Activated CD4-positive, alpha-beta T cell treated with anti-CD3 and anti-CD28 coated beads, Interleukin-2, amount 10 ng/mL, durations not matched to agents 7 days and 5 days (primary cell): Measurements from ENCODE around the gene PARL. TPM values are rescaled to one million over a fixed set of nuclear protein-coding genes. Genes with fewer than 3 reads are reported as not detected.

Experiments
- CTCF ChIA-PET: fragments of 350-600 bp; sonication (Branson Sonifier 250); formaldehyde crosslinking; loops from one replicate; lab custom pipeline; 2021; ENCODE audit warnings: antibody characterized with exemption; lab: Charles Lee
- POLR2A ChIA-PET: fragments of 350-600 bp; sonication (Branson Sonifier 250); formaldehyde crosslinking; loops from one replicate; lab custom pipeline; 2021; ENCODE audit warnings: antibody characterized with exemption; lab: Charles Lee
- DNase-seq: peaks from one replicate; pipeline ENCODE4 v3.0.0-alpha.2; 2020
- H3K27ac Mint-ChIP-seq: one replicate; pipeline ENCODE4 v1.8.0; 2021; ENCODE audit warnings: mild to moderate bottlenecking, moderate library complexity, mixed read lengths
- H3K27me3 Mint-ChIP-seq: one replicate; pipeline ENCODE4 v1.8.0; 2021; ENCODE audit warnings: mixed read lengths
- H3K36me3 Mint-ChIP-seq: one replicate; pipeline ENCODE4 v1.8.0; 2021; ENCODE audit warnings: low read depth, mixed read lengths
- H3K4me1 Mint-ChIP-seq: one replicate; pipeline ENCODE4 v1.8.0; 2021; ENCODE audit warnings: mixed read lengths
- H3K4me3 Mint-ChIP-seq: one replicate; pipeline ENCODE4 v1.8.0; 2021; ENCODE audit warnings: mild to moderate bottlenecking, moderate library complexity, mixed read lengths
- H3K9me3 Mint-ChIP-seq: one replicate; pipeline ENCODE4 v1.8.0; 2021; ENCODE audit warnings: mixed read lengths
- total RNA-seq, 2 experiments: library from RNA; stranded (reverse); gene quantifications; one replicate each; pipeline ENCODE4 v1.2.3, GENCODE V29; 2021

The PARL gene
- total RNA-seq, 2 experiments from 2014 or later, result 40.7 to 41.4 TPM

- Mint-ChIP-seq H3K4me1 (no peaks in the 10 kb centered on the region), H3K27ac (no peak overlapping the region), H3K36me3 (peaks cover 45% of the 10 kb centered on the region), H3K9me3 (no peaks in the 10 kb centered on the region), H3K4me3 (no peak overlapping the region), H3K27me3 (no peaks in the 10 kb centered on the region)
- ChIA-PET POLR2A (no interaction called here), CTCF (no interaction called here)
- DNase-seq, result no peak
Observed at GRCh38 chr3:183808355-183808754, 76.3 kb downstream of the PARL start.

GRCh38 chr3:183807881-183808280 is 76.8 kb downstream of the PARL start:
- H3K36me3 Mint-ChIP-seq, result peaks cover 49% of the 10 kb centered on the region
- H3K27ac Mint-ChIP-seq, result no peak overlapping the region
- DNase-seq, result no peak

GRCh38 chr3:183807209-183807728 is 77.4 kb downstream of the PARL start:
- no peak for DNase-seq
- POLR2A ChIA-PET, result no interaction called here
- Mint-ChIP-seq H3K27ac (no peak overlapping the region), H3K27me3 (no peaks in the 10 kb centered on the region), H3K4me1 (no peaks in the 10 kb centered on the region), H3K36me3 (peaks cover 52% of the 10 kb centered on the region), H3K4me3 (no peak overlapping the region), H3K9me3 (no peaks in the 10 kb centered on the region)
- CTCF ChIA-PET, result no interaction called here

More at GRCh38 chr3:183807881-183808280, 76.8 kb downstream of the PARL start:
- POLR2A ChIA-PET, result no interaction called here
- CTCF ChIA-PET, result no interaction called here
- no peak overlapping the region for H3K4me3 Mint-ChIP-seq
- no peaks in the 10 kb centered on the region for H3K9me3 Mint-ChIP-seq
- no peaks in the 10 kb centered on the region for H3K27me3 Mint-ChIP-seq
- no peaks in the 10 kb centered on the region for H3K4me1 Mint-ChIP-seq

DNA sequence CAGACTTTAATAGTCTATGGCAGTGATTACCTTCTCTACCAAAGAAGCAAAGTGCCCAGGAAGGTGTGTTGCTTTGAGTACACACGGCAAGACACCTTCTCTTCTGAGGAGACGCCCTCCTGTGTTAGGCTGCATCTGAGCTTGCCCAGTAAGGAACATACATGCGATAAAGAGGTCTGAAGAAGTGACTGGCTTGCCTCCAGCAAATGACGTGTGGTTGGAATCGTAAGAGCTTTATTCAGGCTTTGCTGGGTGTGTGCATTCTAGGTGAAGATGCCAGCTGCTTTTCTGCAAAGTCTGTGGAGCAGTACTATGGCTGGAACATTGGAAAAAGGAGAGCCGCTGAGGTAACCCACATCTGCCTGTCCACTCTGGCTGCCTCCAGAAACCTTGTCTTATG is 81.7 kb downstream of the PARL start:
- H3K9me3 Mint-ChIP-seq, result no peaks in the 10 kb centered on the region
- CTCF ChIA-PET, result no interaction called here
- POLR2A ChIA-PET, result no interaction called here

GRCh38 chr3:183801601-183802000 is 83.1 kb downstream of the PARL start:
- Mint-ChIP-seq H3K9me3 (no peaks in the 10 kb centered on the region), H3K4me3 (no peak overlapping the region), H3K27me3 (no peaks in the 10 kb centered on the region), H3K36me3 (peaks cover 54% of the 10 kb centered on the region), H3K27ac (no peak overlapping the region), H3K4me1 (no peaks in the 10 kb centered on the region)
- ChIA-PET POLR2A (no interaction called here), CTCF (interaction anchor here (0.8 kb wide), 1 partner anchor 83 kb away, joined by 3 read pairs; the partner anchor contains the start of gene PARL)
- DNase-seq, result no peak

More for the DNA sequence above, 81.7 kb downstream of the PARL start:
- H3K4me1 Mint-ChIP-seq, result no peaks in the 10 kb centered on the region
- DNase-seq, result no peak
- H3K4me3 Mint-ChIP-seq, result no peak overlapping the region
- H3K36me3 Mint-ChIP-seq, result peaks cover 57% of the 10 kb centered on the region
- H3K27ac Mint-ChIP-seq, result peak overlapping the region; percentile 15
- H3K27me3 Mint-ChIP-seq, result no peaks in the 10 kb centered on the region

GRCh38 chr3:183800243-183800863 is 84.3 kb downstream of the PARL start:
- no peak overlapping the region for H3K4me3 Mint-ChIP-seq
- H3K36me3 Mint-ChIP-seq, result peaks cover 50% of the 10 kb centered on the region
- no peak for DNase-seq
- ChIA-PET POLR2A (no interaction called here), CTCF (no interaction called here)
- no peaks in the 10 kb centered on the region for H3K27me3 Mint-ChIP-seq
- H3K4me1 Mint-ChIP-seq, result no peaks in the 10 kb centered on the region
- no peaks in the 10 kb centered on the region for H3K9me3 Mint-ChIP-seq
- H3K27ac Mint-ChIP-seq, result no peak overlapping the region

GRCh38 chr3:183799461-183799860 is 85.2 kb downstream of the PARL start:
- Mint-ChIP-seq H3K4me3 (no peak overlapping the region), H3K27me3 (no peaks in the 10 kb centered on the region), H3K4me1 (no peaks in the 10 kb centered on the region), H3K36me3 (peaks cover 49% of the 10 kb centered on the region), H3K27ac (no peak overlapping the region), H3K9me3 (no peaks in the 10 kb centered on the region)
- ChIA-PET POLR2A (no interaction called here), CTCF (no interaction called here)
- no peak for DNase-seq

GRCh38 chr3:183797996-183798395 is 86.7 kb downstream of the PARL start:
- no peak overlapping the region for H3K27ac Mint-ChIP-seq
- no peaks in the 10 kb centered on the region for H3K4me1 Mint-ChIP-seq
- CTCF ChIA-PET, result interaction anchor here (0.5 to 0.6 kb wide), 2 partner anchors 9 to 87 kb away, joined by 3 to 4 read pairs; no protein-coding TSS in a partner anchor
- no peak for DNase-seq
- peaks cover 41% of the 10 kb centered on the region for H3K36me3 Mint-ChIP-seq
- H3K27me3 Mint-ChIP-seq, result no peaks in the 10 kb centered on the region
- POLR2A ChIA-PET, result no interaction called here
- H3K9me3 Mint-ChIP-seq, result no peaks in the 10 kb centered on the region
- H3K4me3 Mint-ChIP-seq, result no peak overlapping the region

DNA sequence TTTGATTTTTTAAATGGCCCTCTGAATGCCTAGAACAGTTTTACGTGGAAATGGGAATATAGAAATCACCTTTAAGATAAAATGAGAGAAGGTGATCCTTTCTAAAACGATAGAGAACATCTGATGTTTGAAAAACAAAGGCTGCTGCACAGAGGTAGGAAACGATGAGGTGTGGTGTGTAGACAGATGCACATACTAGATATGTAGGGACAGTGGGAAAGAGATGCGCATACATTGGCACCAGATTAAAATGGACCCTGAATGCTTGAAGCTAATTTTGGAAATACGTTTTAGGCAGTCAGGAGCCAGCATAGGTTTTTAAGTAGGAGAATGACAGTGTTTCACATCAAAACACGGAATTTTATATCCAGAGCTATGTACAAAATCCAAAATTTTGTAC is 88.3 kb downstream of the PARL start:
- no peak for DNase-seq
- no peak overlapping the region for H3K27ac Mint-ChIP-seq
- H3K9me3 Mint-ChIP-seq, result no peaks in the 10 kb centered on the region
- H3K27me3 Mint-ChIP-seq, result no peaks in the 10 kb centered on the region
- POLR2A ChIA-PET, result no interaction called here
- H3K4me1 Mint-ChIP-seq, result no peaks in the 10 kb centered on the region
- H3K36me3 Mint-ChIP-seq, result peaks cover 44% of the 10 kb centered on the region
- CTCF ChIA-PET, result interaction anchor here (1.5 kb wide), 1 partner anchor 9 kb away, joined by 5 read pairs; no protein-coding TSS in a partner anchor
- H3K4me3 Mint-ChIP-seq, result no peak overlapping the region

- DNase-seq, result no peak
- peaks cover 47% of the 10 kb centered on the region for H3K36me3 Mint-ChIP-seq
- H3K4me1 Mint-ChIP-seq, result peaks cover 4% of the 10 kb centered on the region
- no peaks in the 10 kb centered on the region for H3K9me3 Mint-ChIP-seq
- no peaks in the 10 kb centered on the region for H3K27me3 Mint-ChIP-seq
- H3K4me3 Mint-ChIP-seq, result no peak overlapping the region
- CTCF ChIA-PET, result interaction anchor here (1.4 kb wide), 1 partner anchor 27 kb away, joined by 4 read pairs; no protein-coding TSS in a partner anchor
- H3K27ac Mint-ChIP-seq, result no peak overlapping the region
- POLR2A ChIA-PET, result no interaction called here
Observed at GRCh38 chr3:183794452-183794851, 90.2 kb downstream of the PARL start.

GRCh38 chr3:183792976-183793375 is 91.7 kb downstream of the PARL start:
- Mint-ChIP-seq H3K36me3 (peaks cover 40% of the 10 kb centered on the region), H3K27ac (no peak overlapping the region), H3K4me1 (peaks cover 8% of the 10 kb centered on the region), H3K4me3 (no peak overlapping the region), H3K27me3 (no peaks in the 10 kb centered on the region), H3K9me3 (no peaks in the 10 kb centered on the region)
- CTCF ChIA-PET, result interaction anchor here (0.6 kb wide), 1 partner anchor 325 kb away, joined by 3 read pairs; no protein-coding TSS in a partner anchor
- POLR2A ChIA-PET, result interaction anchor here (0.6 kb wide), 1 partner anchor 1213 kb away, joined by 4 read pairs; no protein-coding TSS in a partner anchor
- no peak for DNase-seq

DNA sequence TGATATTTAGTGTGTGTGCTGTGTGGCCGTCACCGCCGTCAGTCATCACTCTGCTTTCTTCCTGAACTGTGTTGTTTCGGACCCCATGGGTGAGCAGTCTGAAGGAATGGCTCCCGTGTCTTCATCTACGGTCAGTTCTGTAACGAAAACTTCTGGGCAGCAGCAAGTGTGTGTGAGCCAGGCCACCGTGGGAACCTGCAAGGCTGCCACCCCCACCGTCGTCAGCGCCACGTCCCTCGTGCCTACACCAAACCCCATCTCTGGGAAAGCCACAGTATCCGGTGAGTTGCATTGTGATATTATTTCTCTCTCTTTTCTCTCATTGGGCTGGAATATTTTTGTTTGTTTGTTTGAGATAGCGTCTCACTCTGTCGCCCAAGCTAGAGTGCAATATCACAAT is 94.0 kb downstream of the PARL start:
- POLR2A ChIA-PET, result no interaction called here
- no peak for DNase-seq
- H3K27ac Mint-ChIP-seq, result no peak overlapping the region
- H3K4me1 Mint-ChIP-seq, result peaks cover 8% of the 10 kb centered on the region
- no peaks in the 10 kb centered on the region for H3K9me3 Mint-ChIP-seq
- CTCF ChIA-PET, result no interaction called here
- H3K36me3 Mint-ChIP-seq, result peaks cover 48% of the 10 kb centered on the region
- no peaks in the 10 kb centered on the region for H3K27me3 Mint-ChIP-seq
- no peak overlapping the region for H3K4me3 Mint-ChIP-seq

DNA sequence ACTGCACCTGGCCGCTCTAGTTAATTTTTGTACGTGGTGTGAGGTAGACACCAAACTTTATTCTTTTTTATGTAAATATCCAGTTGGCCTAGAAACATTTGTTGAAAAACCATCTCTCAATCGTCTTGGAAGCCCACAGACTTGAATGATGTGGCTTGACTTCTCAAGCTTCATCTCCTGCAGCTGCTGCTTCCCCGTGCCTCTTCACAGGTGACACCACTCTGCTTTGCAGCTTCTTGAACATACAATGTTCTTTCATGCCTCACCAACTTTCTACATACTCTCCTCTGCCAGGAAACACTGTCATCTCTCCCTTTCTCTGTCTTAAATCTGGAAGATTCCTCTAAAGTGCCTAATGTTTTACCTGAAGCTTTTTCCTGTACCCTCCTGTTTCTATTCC is 94.9 kb downstream of the PARL start:
- Mint-ChIP-seq H3K27me3 (no peaks in the 10 kb centered on the region), H3K36me3 (peaks cover 49% of the 10 kb centered on the region), H3K27ac (no peak overlapping the region), H3K4me3 (no peak overlapping the region), H3K4me1 (peaks cover 8% of the 10 kb centered on the region), H3K9me3 (no peaks in the 10 kb centered on the region)
- DNase-seq, result no peak
- CTCF ChIA-PET, result no interaction called here
- POLR2A ChIA-PET, result no interaction called here
